HG02678 (cell line): ENCODE results near the gene SCN4A.
"Not testable (repeated sequence)": the region's sequence is repeated elsewhere in the genome, so short reads cannot be mapped to it uniquely, and the experiment has no call there.

Experiments
- ATAC-seq: cut with Tn5 transposase; IDR thresholded peaks from one replicate; pipeline ENCODE4 v1.9.1; 2021; ENCODE audit warnings: mild to moderate bottlenecking, moderate library complexity; ENCODE audit not compliant: unreplicated experiment

SCN4A gene

GRCh38 chr17:63972796-63973195, at the start of gene SCN4A:
Gene SCN4A (minus strand): TSS chr17:63972918. CDS start chr17:63972841, 77 bp downstream.
- no peak for ATAC-seq

GRCh38 chr17:64020056-64020766, 47.5 kb upstream of the SCN4A start, which contains the start of gene ICAM2:
Gene ICAM2 (minus strand): TSS chr17:64020633. CDS start chr17:64006691, 13,942 bp downstream.
- ATAC-seq: peak; percentile 60

GRCh38 chr17:64019551-64019961, 46.8 kb upstream of the SCN4A start:
- ATAC-seq: not testable (repeated sequence)

GRCh38 chr17:64017381-64017980, 44.8 kb upstream of the SCN4A start:
- ATAC-seq: no peak

GRCh38 chr17:64016974-64017373, 44.3 kb upstream of the SCN4A start:
- no peak for ATAC-seq

- no peak for ATAC-seq
Observed at GRCh38 chr17:64016231-64016784, 43.6 kb upstream of the SCN4A start.

- no peak for ATAC-seq
Observed at GRCh38 chr17:64015447-64015846, 42.7 kb upstream of the SCN4A start.

- ATAC-seq: no peak
Observed at GRCh38 chr17:64009571-64010402, 37.1 kb upstream of the SCN4A start.

GRCh38 chr17:64008830-64009229, 36.1 kb upstream of the SCN4A start:
- ATAC-seq: no peak

GRCh38 chr17:64008346-64008745, 35.6 kb upstream of the SCN4A start:
- ATAC-seq: no peak

GRCh38 chr17:64007838-64008282, 35.1 kb upstream of the SCN4A start:
- ATAC-seq: no peak

- not testable (repeated sequence) for ATAC-seq
Observed at GRCh38 chr17:64007089-64007837, 34.5 kb upstream of the SCN4A start.

- no peak for ATAC-seq
Observed at GRCh38 chr17:64006361-64007088, 33.8 kb upstream of the SCN4A start.

GRCh38 chr17:64005734-64006167, 33.0 kb upstream of the SCN4A start:
- no peak for ATAC-seq

- ATAC-seq: no peak
Observed at GRCh38 chr17:64004903-64005733, 32.4 kb upstream of the SCN4A start.

GRCh38 chr17:64004218-64004770, 31.6 kb upstream of the SCN4A start:
- no peak for ATAC-seq

- no peak for ATAC-seq
Observed at GRCh38 chr17:64003526-64004121, 30.9 kb upstream of the SCN4A start.
